Glutamatergic neuron (in vitro differentiated cells): ENCODE measurements around the gene P2RY2. TPM values are rescaled to one million over a fixed set of nuclear protein-coding genes. Genes with fewer than 3 reads are reported as not detected.

ENCODE experiments used
- DNase-seq: peaks from one replicate; pipeline ENCODE4 v3.0.0; 2022
- H3K27ac Mint-ChIP-seq: one replicate; pipeline ENCODE4 v1.8.0; 2020; ENCODE audit warnings: mild to moderate bottlenecking, mixed read lengths, inconsistent platforms; ENCODE audit not compliant: unreplicated experiment
- H3K27me3 Mint-ChIP-seq: one replicate; pipeline ENCODE4 v1.8.0; 2020; ENCODE audit warnings: mild to moderate bottlenecking, moderate library complexity, mixed read lengths, inconsistent platforms; ENCODE audit not compliant: unreplicated experiment
- H3K36me3 Mint-ChIP-seq: one replicate; pipeline ENCODE4 v1.8.0; 2020; ENCODE audit warnings: mild to moderate bottlenecking, mixed read lengths, inconsistent platforms; ENCODE audit not compliant: unreplicated experiment
- H3K4me1 Mint-ChIP-seq: one replicate; pipeline ENCODE4 v1.8.0; 2020; ENCODE audit warnings: mild to moderate bottlenecking, low read depth, mixed read lengths, inconsistent platforms; ENCODE audit not compliant: unreplicated experiment
- H3K4me3 Mint-ChIP-seq: one replicate; pipeline ENCODE4 v1.8.0; 2020; ENCODE audit warnings: mild to moderate bottlenecking, mixed read lengths, inconsistent platforms; ENCODE audit not compliant: unreplicated experiment
- H3K9me3 Mint-ChIP-seq: one replicate; pipeline ENCODE4 v1.8.0; 2020; ENCODE audit warnings: mild to moderate bottlenecking, moderate library complexity, mixed read lengths, inconsistent platforms; ENCODE audit not compliant: unreplicated experiment
- CTCF ChIP-seq: fragments of 200-600 bp; sonication (generic); IDR thresholded peaks from one replicate; pipeline ENCODE4 v1.5.0; 2021; ENCODE audit not compliant: partially characterized antibody, unreplicated experiment
- total RNA-seq: library from RNA; stranded (reverse); fragmentation: NEBNext Ultra II Directional; extraction: Animal tissue kit (Norgen Biotek cat#: 25700); gene quantifications from one replicate; pipeline ENCODE4 v1.2.1, GENCODE V29; 2021; ENCODE audit not compliant: unreplicated experiment

P2RY2 gene
- total RNA-seq, 1 donor from 2014 or later = 0.69 TPM

- H3K4me3 Mint-ChIP-seq = no peak overlapping the region
- no peaks in the 10 kb centered on the region for H3K4me1 Mint-ChIP-seq
- H3K36me3 Mint-ChIP-seq = no peaks in the 10 kb centered on the region
- no peak for TF ChIP-seq CTCF
- no peak for DNase-seq
- H3K9me3 Mint-ChIP-seq = peaks cover 1% of the 10 kb centered on the region
- no peak overlapping the region for H3K27ac Mint-ChIP-seq
- H3K27me3 Mint-ChIP-seq = peaks cover 15% of the 10 kb centered on the region
Measured at GRCh38 chr11:73221996-73222395, 3.9 kb downstream of the P2RY2 start.

- peaks cover 9% of the 10 kb centered on the region for H3K27me3 Mint-ChIP-seq
- no peaks in the 10 kb centered on the region for H3K9me3 Mint-ChIP-seq
- no peaks in the 10 kb centered on the region for H3K36me3 Mint-ChIP-seq
- no peak overlapping the region for H3K27ac Mint-ChIP-seq
- H3K4me1 Mint-ChIP-seq = peaks cover 4% of the 10 kb centered on the region
- DNase-seq = peak; percentile 5
- TF ChIP-seq CTCF = no peak
- H3K4me3 Mint-ChIP-seq = no peak overlapping the region
Measured at GRCh38 chr11:73223998-73224730, 6.1 kb downstream of the P2RY2 start.

DNA sequence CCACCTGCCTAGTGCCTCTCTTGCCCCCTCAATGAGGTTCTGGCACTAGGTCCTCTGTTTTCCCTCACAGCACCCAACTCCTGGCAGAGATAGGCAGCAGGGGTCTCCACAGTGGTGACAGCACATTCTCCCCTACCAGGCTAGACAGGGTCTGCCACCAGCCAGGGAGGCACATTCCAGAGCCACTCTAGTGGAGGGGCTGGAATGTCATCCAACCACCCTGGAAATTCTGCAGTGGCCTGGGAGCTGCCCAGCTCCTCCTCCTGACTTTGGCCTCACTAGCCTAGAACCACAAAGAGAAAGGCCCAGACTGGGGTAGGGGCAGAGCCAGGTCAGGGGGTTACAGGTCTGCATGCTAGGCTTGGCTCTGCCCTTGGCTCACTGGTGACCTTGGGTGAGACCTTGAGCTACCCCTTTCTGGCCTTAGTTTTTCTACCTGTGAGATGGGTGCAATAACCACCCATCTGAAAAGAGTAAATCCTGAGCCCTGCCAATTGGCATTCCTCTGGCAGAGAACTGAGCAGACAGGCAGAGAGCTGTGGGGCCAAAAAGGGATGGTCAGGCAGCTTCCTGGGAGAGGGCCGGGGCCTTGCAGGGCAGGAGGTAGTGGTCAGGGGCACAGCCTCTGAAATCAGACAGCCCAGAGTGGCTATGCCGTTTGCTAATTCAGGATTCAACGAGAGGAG, 7.1 kb downstream of the P2RY2 start:
- TF ChIP-seq CTCF = no peak
- peaks cover 4% of the 10 kb centered on the region for H3K4me1 Mint-ChIP-seq
- H3K27me3 Mint-ChIP-seq = peaks cover 10% of the 10 kb centered on the region
- H3K36me3 Mint-ChIP-seq = no peaks in the 10 kb centered on the region
- no peaks in the 10 kb centered on the region for H3K9me3 Mint-ChIP-seq
- no peak overlapping the region for H3K27ac Mint-ChIP-seq
- no peak overlapping the region for H3K4me3 Mint-ChIP-seq
- DNase-seq = peak; percentile 6

DNA sequence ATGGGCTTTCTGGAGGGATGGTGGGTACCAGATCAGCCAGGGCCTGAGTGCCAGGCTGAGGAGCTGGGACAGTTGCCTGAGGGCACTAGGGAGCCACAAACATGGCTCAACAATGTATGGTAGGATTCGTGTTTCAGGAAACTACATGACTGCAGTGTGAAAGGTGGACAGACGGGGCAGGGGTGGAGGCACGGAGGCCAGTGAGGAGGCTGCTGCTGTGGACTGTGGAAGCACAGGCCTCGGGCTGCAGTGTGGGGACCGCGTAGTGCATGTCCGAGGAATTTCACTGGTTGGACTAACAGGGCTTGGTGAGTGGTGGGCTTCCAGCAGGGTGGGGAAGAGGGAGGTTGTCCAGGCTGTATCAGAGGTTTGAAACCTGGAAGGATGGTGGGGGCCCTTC, 7.8 kb downstream of the P2RY2 start:
- Mint-ChIP-seq H3K27me3 (peaks cover 10% of the 10 kb centered on the region), H3K9me3 (no peaks in the 10 kb centered on the region), H3K4me3 (no peak overlapping the region), H3K36me3 (no peaks in the 10 kb centered on the region), H3K27ac (no peak overlapping the region), H3K4me1 (peaks cover 4% of the 10 kb centered on the region)
- peak; percentile 6 for DNase-seq
- TF ChIP-seq CTCF = no peak
